DMS114 treated with DMSO at 0.1 percent for 48 hours (cell line): Measurements from ENCODE around the gene SRP72.
"Not testable (repeated sequence)": the region's sequence is repeated elsewhere in the genome, so short reads cannot be mapped to it uniquely, and the experiment has no call there.

Experiments
- DNase-seq: peaks from one replicate; lab custom pipeline; 2025; ENCODE audit not compliant: unreplicated experiment; lab: John Stamatoyannopoulos, UW

SRP72 gene

DNA sequence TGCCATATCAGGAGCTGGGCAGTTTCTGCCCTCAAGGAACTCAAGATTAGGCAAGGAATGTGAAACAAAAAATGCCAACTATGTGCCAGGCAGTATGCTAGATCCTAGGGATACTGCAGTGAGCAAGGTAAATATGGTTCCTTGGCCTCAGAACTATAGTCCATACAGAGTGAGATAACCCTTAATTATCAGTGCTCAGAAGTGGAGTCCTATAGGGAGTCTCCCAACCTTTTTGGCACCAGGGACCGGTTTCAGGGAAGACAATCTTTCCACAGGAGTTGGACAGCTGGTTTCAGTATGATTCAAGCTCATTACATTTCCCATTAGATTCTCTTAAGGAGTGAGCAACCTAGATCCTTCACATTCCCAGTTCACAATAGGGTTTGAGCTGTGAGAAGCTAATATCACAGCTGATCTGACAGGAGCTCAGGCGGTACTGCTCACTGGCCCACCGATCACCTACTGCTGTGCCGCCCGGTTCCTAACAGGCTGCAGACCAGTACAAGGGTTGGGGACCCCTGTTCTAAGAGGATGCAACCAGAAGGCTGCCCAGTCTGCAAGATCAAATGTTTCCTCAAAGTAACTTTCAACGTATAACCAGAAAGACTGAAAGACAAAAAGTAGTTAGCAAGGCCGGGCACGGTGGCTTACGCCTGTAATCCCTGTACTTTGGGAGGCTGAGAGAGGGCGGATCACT, 1.7 kb upstream of the SRP72 start:
- DNase-seq: no peak

DNA sequence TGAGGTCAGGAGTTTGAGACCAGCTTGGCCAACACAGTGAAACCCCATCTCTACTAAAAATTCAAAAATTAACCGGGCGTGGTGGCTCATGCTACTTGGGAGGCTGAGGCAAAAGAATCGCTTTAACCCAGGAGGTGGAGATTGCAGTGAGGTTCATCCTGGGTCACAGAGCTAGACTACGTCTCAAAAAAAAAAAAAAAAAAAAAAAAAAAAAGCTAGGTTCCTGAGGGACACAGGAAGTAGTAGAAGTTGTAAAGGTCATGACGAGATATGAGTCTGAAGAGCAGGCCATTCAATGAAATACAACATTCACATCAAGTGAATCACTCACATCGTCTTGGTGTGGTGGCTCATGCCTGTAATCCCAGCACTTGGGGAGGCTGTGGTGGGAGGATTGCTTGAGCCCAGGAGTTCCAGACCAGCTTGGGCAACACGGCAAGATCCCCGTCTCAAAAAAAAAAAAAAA, 1.1 kb upstream of the SRP72 start:
- DNase-seq: not testable (repeated sequence)

DNA sequence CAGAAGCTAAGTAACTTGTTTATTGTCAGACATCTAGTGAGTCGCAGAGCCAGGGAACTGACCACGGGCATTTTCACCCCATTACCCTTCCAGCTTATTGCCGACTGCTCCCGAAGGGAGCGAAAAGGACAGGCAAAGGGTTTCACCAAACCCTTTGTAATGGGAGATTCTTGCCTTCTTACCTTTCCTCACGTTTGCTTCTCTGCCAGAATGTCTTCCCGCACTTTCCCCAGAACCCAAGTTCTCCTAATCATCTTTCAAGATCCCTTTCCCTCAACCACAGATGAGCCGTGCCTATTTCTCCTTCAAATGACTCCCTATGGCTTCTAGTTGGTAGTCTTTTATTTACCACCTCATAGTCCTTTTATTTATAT, 520 bp upstream of the SRP72 start:
- no peak for DNase-seq

DNA sequence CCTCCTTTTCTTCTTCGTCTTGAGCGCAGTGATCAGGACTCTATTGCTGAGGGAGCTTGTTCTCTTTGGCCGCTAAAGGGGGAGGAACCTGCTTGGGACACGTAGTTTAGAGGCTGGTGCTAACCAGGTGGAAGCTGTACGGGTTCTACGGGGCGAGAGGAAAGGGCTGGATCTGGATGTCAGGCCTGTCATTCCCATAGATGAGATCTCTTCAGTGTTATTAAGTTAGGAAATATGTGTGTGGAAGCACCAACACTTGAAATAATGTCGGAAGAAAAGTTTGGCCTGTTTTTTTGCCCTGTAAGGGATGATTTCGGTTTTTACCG, 643 bp downstream of the SRP72 start:
- no peak for DNase-seq

DNA sequence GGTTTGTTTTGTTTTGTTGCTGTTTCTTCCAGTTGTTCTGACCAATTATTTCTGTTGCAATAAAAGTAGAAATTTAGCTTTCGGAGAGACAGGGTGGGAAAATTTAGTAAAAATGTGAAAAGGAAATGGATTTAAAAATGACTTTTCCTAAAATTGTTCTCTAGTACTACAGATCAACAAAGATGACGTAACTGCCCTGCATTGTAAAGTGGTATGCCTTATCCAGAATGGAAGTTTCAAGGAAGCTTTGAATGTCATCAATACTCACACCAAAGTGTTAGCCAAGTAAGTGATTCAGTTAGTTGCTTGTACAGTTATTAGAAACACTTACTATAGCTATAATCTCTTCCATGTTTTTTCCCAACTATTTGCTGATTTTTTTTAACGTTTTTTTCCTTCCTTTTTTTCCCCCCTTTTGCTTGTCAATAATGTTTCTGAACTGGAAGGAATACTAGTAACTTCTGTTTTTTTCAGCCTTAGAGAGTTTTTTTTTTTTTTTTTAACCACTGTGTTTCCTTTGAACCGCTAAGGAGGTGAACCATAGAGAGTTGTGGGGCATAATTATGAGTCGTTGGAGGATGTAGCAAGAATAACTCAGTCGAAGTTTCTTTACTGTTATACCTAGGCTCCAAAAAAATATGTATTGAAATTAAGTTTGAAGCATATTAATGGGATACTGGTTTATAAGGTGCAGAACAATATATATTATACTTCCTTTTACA, 2.2 kb downstream of the SRP72 start:
- DNase-seq: no peak

DNA sequence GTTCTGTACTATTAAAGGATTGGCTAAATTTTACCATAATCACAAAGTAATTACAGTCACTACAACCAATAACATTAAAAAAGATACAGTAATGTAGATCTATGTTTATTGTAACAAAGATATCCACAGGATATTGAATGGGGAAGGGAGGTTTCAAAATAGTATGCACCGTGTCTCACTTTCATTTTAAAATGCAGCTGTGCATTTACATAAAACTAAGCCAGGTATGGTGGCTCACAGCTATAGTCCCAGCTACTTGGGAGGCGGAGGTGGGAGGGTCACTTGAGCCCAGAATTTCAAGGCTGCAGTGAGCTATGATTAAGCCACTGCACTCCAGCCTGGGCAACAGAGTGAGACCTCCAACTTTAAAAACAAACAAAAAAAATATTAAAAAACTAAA, 8.5 kb downstream of the SRP72 start:
- DNase-seq: no peak

DNA sequence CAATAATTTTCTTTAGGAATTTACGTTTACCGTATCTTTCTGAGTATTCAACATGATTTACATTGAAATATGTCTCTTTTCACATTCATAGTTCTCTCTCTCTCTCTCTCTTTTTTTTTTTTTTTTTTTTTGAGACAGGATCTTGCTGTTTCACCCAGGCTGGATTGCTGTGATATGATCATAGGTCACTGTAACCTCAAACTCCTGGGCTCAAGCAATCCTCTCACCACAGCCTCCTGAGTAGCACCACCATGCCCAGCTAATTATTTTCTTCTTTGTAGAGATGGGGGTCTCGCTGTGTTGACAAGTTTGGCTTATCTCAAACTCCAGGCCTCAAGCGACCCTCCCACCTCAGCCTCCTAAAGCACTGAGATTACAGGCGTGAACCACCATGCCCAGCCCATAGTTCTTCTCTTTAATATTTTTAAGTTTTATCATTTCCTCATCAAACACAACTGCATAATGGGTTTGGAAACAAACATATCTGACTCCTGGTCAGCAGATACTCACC, 9.8 kb downstream of the SRP72 start:
- DNase-seq: no peak

DNA sequence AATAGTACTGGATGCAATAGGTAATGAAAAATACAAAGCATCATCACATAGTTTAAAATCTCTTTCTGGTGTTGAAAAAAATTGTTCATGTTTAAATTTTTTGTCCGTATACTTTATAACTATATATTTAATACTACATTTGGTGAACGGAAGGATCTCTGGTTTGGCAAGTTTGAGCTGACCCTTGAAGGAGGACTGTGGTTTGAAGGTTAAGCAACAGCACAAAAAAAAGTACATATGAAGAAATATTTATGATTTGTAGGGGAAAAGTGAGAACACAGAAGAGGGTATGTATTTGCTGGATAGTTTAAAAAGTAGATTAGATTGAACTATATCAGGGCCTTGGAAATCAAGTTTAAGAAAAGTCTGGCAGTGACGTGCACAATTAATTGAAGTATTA, 13.3 kb downstream of the SRP72 start:
- DNase-seq: no peak

DNA sequence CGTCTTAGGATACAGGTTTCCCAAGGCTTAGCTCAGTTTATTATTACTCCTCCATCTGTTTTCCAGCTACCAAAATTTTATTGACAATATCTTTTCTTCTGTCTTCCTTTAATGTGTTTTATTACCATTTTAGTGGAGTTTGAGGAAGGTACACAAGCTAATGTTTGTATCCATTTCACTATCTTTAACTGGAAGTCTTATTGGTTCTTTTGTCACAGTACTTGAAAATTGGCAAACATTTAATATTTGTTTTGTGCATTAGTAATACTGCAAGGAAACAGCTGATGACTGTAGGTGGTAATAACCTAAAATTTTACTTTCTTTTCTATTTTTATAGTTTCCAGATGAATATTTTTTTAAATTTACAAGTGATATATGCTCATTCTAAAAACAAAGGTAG, 28.8 kb downstream of the SRP72 start:
- DNase-seq: no peak

DNA sequence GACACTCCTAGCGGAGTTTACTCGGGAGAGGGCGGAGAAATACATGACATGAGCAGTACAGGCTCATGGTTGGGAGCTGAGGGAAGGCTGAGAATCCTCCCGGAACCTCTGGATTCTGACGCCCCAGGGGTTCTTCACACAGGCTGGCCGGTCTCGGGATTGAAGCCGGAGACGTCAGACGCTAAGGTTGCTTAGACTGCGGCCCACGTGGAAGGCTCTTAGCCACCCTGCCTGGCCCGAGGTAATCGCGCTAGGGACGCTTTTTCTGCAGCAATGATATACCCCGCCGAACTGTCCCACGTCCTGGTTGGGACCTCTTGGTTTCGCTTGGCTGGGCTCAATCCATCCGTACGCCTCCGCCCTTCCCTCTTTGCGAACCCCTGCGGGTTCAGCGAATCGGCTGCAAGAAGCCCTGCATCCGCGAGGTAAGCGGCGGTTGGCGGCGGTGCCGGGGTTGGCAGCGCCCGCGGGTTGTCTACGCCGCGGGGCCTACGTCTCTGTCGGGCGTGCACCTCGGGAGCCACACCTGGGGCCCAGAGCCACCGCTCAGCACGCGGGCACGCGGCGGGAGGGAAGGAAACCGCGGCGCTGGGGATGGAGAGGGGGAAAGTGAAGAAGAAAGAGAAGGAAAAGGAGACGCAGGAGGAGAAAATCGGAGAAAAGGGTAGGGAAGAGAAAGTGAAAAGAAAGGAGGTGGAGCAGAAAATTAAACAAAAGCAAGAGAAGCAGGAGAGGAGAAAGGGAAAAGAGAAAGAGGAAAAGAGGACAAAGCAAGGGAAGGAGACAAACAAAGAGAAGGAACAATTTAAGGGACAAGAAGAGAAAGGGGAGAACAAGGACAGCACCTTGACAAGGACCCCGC, 38.1 kb downstream of the SRP72 start, which contains the start of gene ARL9:
TSS of gene ARL9 (plus strand) at position 523 of the 862 bp plus-strand sequence. CDS start at position 595, 72 bp downstream.
- DNase-seq: peak; percentile 10

DNA sequence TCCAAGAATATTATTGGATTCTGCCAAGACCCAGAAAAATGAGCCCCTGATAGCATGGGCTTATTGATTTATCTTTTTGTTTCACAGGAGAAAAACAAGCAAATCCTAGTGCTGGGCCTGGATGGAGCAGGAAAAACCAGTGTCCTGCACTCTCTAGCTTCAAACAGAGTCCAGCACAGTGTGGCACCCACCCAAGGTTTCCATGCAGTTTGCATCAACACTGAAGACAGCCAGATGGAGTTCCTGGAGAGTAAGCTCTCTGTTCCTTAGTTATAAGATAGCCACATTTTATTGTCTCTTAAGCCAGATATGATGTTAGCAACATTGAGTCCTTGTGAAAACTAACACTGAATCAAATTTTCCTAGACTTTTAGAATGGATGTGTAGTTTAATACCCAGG, 43.7 kb downstream of the SRP72 start:
- no peak for DNase-seq

DNA sequence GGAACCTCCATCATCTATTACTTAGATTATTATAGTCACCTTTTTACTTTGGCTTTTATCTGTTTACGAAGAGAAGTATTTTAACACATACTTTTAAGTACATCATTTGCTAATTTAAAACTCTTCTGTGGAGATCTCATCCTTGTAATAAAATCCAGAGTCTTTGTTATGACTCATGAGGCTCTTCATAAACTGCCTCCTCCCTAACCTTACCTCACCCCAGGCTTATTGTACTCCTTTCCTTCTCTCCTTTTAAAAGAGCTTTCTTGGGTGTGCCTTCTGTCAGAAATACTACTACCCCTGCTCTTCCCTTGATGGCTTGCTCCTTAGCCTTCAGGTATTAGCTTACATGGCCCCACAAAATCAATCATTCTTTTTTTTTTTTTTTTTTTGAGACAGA, 44.7 kb downstream of the SRP72 start:
- no peak for DNase-seq

DNA sequence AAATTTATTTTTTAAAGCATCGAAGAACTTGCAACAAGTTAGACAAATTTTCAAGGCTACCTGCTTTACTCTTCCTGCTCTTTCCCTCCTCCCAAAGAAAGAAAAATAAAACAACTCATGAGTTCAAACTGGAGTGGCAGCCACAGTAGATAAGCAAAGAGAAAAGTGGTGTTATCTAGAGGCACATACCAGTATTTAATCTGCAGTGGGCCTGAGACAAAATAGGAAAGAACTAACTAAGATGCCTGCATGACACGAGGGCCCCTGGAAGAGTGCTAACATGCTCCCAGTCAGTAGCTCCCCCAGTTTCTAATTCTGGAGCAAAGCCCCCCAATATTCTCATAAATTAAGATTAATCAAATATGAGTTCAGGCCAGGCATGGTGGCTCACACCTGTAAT, 46.1 kb downstream of the SRP72 start:
- no peak for DNase-seq

DNA sequence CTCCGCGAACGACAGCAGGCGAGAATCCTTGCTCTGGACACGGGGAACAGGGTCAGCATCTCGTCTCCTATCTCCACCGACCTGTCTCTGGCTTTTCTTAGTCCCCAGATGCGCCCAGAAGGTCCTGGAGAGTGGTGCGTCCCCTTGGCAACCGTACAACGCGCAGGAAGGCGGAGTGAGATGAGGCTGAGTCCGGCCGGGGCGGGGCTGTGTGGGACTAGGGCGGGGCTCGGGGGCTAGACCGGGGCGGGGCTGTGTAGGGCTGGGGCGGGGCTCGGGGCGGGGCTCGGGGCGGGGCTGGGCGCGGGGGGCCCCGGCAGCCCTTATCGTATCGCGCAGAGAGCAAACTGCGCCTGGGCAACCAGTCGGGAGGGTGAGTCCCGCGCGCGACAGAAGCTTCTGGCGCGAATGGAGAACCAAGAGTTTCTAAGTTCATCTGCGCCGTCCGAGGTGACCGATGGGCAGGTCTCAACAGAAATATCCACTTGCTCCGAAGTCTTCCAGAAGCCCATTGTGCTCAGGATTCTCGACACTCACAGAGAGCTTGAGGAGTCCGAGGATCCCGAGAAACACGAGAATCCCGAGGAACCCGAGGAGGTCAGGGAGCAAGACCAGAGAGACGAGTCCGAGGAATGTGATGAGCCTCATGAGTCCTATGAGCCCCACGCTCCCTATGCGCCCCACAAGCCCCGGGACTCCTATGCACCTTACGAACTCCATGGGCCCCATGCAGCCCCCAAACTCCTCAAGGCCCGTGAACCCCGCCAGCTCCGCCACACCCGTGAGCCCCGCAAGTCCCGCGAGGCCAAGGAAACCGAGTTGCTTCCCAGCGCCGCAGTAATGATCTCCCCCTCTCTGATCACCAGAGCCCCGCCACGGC, 63.1 kb downstream of the SRP72 start:
- DNase-seq: peak; percentile 19

DNA sequence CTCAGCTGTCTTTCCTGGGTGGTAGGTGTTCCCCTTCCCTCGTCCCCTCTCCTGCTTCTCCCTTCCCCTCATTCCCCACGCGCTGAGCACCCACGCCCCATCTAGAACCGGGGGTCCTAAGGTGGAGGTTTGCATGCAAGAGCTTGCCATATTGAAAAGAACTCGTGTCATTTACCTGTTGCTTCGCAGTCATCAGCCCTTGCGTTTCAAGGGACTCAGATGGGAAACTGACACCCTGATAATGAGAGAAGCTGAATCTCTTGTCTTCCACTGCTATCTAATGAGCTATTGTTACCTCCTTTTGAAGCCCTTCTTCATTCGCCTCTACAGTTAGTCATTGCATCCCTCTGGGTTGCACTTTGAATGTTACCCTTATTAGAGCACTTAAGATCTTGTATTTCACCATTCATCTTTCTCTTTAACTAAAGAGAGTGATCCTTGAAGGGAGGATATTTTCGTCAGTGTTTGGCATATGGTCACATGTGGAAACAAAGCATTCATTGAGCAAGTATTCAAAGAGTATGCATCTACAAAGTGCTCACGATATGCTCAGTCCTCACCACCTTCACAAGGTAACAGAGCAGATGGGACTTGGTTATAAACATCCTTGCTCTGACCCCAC, 63.8 kb downstream of the SRP72 start:
- DNase-seq: no peak

DNA sequence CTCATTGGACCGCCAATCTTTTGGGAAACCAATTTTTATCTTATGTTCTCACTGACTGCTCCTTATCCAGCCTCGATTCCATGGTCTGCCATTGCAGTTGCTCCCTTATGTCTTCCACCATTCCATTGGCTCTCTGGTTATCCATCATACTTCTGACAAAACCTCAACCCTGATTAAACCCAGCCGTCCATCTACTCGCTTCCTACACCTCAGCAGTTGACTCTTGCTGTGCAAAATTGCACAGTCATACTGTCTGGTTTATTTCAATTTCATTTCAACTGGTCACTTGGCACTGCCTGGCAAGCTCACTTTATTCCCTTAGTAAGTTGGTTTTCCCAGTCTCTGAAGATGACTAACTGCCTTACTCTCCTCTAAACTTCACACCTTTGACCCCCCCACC, 64.4 kb downstream of the SRP72 start:
- no peak for DNase-seq

DNA sequence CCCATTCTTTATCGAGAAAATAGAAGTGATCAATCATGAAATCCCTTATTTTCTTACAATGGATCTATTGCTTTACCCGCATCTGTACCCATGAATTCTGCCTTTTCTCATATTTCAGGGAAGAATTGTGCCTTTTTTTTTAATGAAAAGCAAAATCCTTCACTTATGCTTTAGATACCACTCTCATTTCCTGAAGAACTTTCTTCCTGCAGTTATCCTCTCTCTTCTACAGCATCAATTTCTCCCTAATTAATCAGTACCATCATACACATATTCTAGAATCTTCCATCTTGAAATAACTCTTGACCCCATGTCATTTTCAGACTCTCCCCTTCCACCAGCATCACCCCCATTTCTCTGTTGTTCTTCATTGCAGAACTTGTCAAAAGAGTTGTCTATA, 64.8 kb downstream of the SRP72 start:
- DNase-seq: no peak

DNA sequence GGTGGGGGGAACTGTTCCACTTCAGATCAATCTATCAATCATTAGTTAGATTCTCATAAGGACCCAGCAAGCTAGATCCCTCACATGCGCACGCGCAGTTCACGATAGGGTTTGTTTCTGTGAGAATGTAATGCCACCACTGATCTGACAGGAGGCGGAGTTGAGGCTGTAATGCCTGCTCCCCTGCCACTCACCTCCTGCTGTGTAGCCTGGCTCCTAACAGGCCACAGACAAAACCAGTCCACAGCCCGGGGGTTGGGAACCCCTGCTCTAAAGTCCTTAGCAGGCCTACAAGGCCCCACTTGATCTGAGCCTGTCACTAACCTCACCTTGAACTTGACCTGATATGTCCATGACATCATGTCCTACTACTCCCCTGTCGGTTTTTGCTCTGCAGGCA, 68.5 kb downstream of the SRP72 start:
- DNase-seq: no peak

DNA sequence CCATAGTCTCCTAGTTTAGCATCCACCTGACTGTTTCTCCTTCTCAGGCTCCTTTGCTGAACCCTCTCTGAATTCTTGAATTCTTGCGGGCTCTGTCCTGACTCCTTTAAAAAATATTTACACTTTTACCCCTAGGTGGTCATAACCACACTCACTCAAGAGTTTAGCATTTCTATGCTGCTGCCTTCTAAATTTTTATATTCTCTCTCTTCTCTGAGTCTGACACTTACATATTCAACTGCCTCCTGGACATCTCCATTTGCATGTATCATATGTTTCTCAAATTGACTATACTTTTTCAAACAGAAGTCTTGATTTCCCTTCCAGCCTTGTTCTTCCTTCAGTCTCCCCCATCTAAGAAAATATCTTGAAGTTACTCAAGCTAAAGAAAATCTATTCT, 69.7 kb downstream of the SRP72 start:
- DNase-seq: no peak

DNA sequence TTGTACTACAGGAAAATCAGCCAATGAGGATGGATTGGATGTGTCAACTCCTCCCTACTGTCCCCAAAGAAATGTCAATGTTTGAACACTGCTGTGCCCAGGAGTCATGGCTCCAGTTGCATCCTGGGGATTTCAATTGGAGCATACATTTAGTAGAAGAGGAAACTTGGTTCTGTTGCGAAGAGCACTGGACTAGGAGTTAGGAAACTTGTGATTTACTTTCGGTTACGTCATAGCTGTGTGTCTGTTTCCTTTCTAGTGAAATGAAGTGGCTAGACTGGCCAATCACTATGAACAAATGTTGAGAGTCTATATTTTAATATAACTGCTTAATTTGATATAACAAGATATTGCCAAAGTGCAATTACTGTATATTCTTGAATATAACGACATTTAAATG, 73.4 kb downstream of the SRP72 start:
- DNase-seq: no peak
